ENCODE measurements around the gene LRRC55.

Gene LRRC55

DNA sequence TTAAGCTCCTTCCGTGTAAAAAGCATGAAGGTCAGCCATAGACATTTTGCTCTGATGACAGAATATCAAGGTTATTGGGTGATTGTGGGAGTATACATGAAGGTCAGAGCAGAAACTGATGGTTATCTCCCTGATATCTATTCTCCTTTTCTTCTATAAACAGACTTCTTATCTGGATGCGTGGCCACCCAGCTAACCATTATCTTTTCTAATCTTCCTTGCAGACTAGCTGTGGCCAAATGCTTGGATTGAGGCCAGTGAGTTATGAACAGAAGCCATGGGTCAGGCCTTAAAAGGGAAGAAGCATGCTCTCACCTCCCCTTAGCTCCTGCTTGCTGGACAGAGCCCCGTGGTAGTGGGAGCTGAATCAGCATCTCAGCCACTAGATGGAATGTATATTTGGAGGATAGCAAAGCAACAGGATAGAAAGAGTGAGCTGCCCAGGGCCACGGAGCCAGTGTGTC is 31.3 kb upstream of the LRRC55 start:
- Histone ChIP-seq H3K36me3 (ENCODE audit: control insufficient read depth, insufficient read depth, low read length) (no peaks in the 10 kb centered on the region), H3K27me3 (ENCODE audit: control insufficient read depth, insufficient read depth, low read length) (no peaks in the 10 kb centered on the region), H3K9me3 (ENCODE audit: control insufficient read depth, insufficient read depth, low read length) (no peaks in the 10 kb centered on the region), H3K27ac (ENCODE audit: low read length) (no peak overlapping the region), H3K4me1 (ENCODE audit: control insufficient read depth, insufficient read depth, low read length) (no peaks in the 10 kb centered on the region), H3K4me3 (ENCODE audit: low read length) (no peak overlapping the region)
- no CpG with 5 or more reads among the region's 4 CpGs for whole genome bisulfite sequencing (ENCODE audit: insufficient coverage, insufficient read length)
- no peak for DNase-seq (ENCODE audit: low read depth, low spot score)

DNA sequence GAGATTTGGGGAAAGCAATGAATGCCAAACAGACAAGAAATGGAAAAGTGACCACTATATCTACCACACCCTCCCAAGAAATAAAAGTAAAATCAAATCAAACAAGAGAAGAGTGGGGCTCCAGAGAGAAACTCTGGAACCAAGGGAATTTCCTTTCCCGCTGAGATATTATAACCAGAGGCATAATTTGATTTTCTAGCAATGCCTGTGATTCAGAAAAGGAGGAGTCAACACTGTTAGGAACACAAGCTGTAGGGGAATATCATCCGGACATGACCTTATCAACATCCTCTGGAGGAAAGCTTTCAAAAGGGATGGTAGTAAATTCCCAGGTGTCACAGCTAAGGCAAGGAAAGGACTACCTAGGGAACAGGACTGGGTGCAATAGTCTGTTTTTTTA is 29.6 kb upstream of the LRRC55 start:
- Histone ChIP-seq H3K36me3 (ENCODE audit: control insufficient read depth, insufficient read depth, low read length) (no peaks in the 10 kb centered on the region), H3K4me3 (ENCODE audit: low read length) (no peak overlapping the region), H3K9me3 (ENCODE audit: control insufficient read depth, insufficient read depth, low read length) (no peaks in the 10 kb centered on the region), H3K4me1 (ENCODE audit: control insufficient read depth, insufficient read depth, low read length) (peaks cover 5% of the 10 kb centered on the region; the same call in 1 of the 2 replicates), H3K27ac (ENCODE audit: low read length) (no peak overlapping the region), H3K27me3 (ENCODE audit: control insufficient read depth, insufficient read depth, low read length) (no peaks in the 10 kb centered on the region)
- no peak for DNase-seq (ENCODE audit: low read depth, low spot score)
- no CpG with 5 or more reads among the region's 2 CpGs for WGBS (ENCODE audit: insufficient coverage, insufficient read length)

DNA sequence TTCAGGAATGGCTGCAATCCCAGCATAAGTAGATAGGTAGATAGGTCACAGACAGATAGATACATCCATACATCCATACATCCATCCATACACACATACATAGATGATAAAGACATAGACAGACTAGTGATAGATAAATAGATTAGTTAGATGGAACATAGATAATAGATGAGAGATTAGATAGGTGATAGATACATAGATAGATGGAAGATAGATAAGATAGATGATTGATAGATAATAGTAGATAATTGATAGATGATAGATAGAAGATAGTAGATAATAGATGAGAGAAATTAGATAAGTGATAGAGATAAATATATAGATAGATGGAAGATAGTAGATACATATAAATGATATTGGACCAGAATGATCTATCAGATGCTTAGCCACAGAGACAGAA is 28.3 kb upstream of the LRRC55 start:
- no peak for DNase-seq (ENCODE audit: low read depth, low spot score)
- Histone ChIP-seq H3K4me3 (ENCODE audit: low read length) (no peak overlapping the region), H3K36me3 (ENCODE audit: control insufficient read depth, insufficient read depth, low read length) (no peaks in the 10 kb centered on the region)

DNA sequence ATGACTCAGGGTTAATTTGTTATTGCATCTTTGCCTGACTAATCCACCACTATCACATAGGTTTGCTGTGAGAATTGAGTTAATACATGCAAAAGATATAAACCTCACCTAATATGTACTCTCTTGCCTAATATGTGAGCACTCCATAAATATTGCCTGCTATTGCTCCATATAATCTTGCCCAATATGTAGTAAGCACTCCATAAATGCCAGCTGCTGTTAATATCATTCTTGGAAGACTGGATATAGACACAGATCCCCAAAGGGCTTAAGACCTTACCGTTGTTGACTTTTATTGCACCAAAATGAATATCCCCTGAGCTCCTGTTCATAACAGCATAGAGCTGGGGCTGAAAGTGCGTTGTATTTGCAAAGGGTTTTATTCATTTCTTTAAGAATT is 27.0 kb upstream of the LRRC55 start:
- H3K4me1 ChIP-seq (ENCODE audit: control insufficient read depth, insufficient read depth, low read length): peaks cover 5% of the 10 kb centered on the region; the same call in 1 of the 2 replicates
- H3K36me3 ChIP-seq (ENCODE audit: control insufficient read depth, insufficient read depth, low read length): no peaks in the 10 kb centered on the region
- H3K27ac ChIP-seq (ENCODE audit: low read length): no peak overlapping the region
- no CpG with 5 or more reads among the region's 2 CpGs for WGBS (ENCODE audit: insufficient coverage, insufficient read length)
- no peak for DNase-seq (ENCODE audit: low read depth, low spot score)
- H3K9me3 ChIP-seq (ENCODE audit: control insufficient read depth, insufficient read depth, low read length): no peaks in the 10 kb centered on the region
- H3K4me3 ChIP-seq (ENCODE audit: low read length): no peak overlapping the region
- no peaks in the 10 kb centered on the region for H3K27me3 ChIP-seq (ENCODE audit: control insufficient read depth, insufficient read depth, low read length)

More for the DNA sequence above, 28.3 kb upstream of the LRRC55 start:
- Histone ChIP-seq H3K9me3 (ENCODE audit: control insufficient read depth, insufficient read depth, low read length) (no peaks in the 10 kb centered on the region), H3K27me3 (ENCODE audit: control insufficient read depth, insufficient read depth, low read length) (no peaks in the 10 kb centered on the region), H3K4me1 (ENCODE audit: control insufficient read depth, insufficient read depth, low read length) (peaks cover 5% of the 10 kb centered on the region; the same call in 1 of the 2 replicates), H3K27ac (ENCODE audit: low read length) (no peak overlapping the region)

DNA sequence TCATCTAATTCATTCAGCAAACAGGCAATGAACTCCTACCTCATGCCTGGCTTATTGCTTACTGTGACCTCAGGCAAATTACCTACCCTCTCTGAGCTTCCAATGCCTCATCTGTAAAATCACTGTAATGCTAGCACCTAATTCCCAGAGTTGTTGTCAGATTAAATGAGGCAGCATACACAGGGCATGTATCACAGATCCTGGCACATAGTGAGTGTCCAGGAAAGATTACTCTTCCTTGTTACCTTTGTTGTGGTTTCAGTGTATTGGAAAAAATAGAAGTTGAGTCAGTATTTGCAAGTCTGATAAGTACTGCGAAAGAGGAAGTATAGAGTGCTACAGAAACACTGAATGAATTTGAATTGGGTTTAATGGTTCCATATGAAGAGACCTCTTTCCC is 26.4 kb upstream of the LRRC55 start:
- H3K27ac ChIP-seq (ENCODE audit: low read length): no peak overlapping the region
- whole genome bisulfite sequencing (ENCODE audit: insufficient coverage, insufficient read length): 100% methylated on average over 1 of the region's 1 CpG
- DNase-seq (ENCODE audit: low read depth, low spot score): no peak
- peaks cover 5% of the 10 kb centered on the region; the same call in 1 of the 2 replicates for H3K4me1 ChIP-seq (ENCODE audit: control insufficient read depth, insufficient read depth, low read length)
- H3K4me3 ChIP-seq (ENCODE audit: low read length): no peak overlapping the region
- no peaks in the 10 kb centered on the region for H3K9me3 ChIP-seq (ENCODE audit: control insufficient read depth, insufficient read depth, low read length)
- H3K27me3 ChIP-seq (ENCODE audit: control insufficient read depth, insufficient read depth, low read length): no peaks in the 10 kb centered on the region
- H3K36me3 ChIP-seq (ENCODE audit: control insufficient read depth, insufficient read depth, low read length): no peaks in the 10 kb centered on the region

DNA sequence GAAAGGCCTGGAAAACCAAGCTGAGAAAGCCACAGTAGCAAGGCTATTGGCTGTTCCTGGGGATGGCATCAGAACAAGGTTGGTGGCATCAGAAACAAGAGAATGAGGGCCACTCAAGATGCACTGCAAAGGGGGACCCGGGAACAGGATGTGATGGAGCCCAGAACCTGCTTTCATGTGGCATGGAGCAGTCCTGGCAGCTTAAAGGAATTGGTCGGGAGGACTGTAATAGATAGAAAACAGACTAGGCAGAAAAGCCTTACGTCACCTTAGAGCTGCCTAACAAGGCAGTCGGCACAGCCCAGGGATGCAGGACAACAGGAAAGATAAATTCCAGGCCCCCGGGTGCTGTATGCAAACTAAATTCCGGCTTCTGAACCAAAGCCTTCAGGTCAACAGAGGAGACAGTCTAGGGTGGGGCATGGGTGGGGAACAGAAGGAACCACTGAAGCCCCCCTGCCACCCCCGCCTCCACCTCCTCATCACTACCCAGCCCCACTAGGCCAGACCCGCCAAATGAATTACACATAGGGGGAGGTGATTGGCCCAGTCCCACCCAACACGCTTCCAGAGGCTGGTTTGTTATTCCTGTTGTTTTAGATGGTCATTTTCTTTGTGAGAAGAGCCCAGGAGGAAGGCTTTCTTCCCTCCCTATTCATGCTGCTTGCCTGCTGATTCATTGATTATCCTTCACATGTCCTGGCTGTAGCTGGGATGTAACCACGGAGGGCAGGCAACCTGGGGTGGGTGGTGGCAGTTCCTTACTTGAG is 25.7 kb upstream of the LRRC55 start:
- Histone ChIP-seq H3K27ac (ENCODE audit: low read length) (no peak overlapping the region), H3K4me3 (ENCODE audit: low read length) (no peak overlapping the region), H3K9me3 (ENCODE audit: control insufficient read depth, insufficient read depth, low read length) (no peaks in the 10 kb centered on the region), H3K36me3 (ENCODE audit: control insufficient read depth, insufficient read depth, low read length) (no peaks in the 10 kb centered on the region), H3K4me1 (ENCODE audit: control insufficient read depth, insufficient read depth, low read length) (peaks cover 5% of the 10 kb centered on the region; the same call in 1 of the 2 replicates), H3K27me3 (ENCODE audit: control insufficient read depth, insufficient read depth, low read length) (no peaks in the 10 kb centered on the region)
- DNase-seq (ENCODE audit: low read depth, low spot score): no peak
- WGBS (ENCODE audit: insufficient coverage, insufficient read length): no CpG with 5 or more reads among the region's 10 CpGs

DNA sequence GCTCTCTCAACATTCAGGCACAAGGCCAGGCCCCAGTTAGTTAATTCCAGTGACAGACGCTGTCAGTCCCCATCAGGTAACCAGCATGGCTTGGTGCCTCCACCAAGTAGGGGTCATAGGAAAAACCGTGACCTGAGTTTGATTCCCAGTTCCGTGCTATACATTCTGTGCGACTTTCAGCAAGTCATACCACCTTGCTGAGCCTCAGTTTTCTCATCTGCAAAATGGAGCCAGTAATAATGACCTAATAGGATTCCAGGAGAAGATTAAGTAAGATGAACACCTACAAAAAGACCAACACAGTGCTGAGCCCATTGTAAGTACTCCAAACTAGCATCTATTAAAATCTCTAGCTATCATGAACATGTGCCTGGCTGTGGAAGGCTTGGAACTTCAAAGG is 24.8 kb upstream of the LRRC55 start:
- DNase-seq (ENCODE audit: low read depth, low spot score): no peak
- Histone ChIP-seq H3K9me3 (ENCODE audit: control insufficient read depth, insufficient read depth, low read length) (no peaks in the 10 kb centered on the region), H3K4me1 (ENCODE audit: control insufficient read depth, insufficient read depth, low read length) (peaks cover 5% of the 10 kb centered on the region; the same call in 1 of the 2 replicates), H3K4me3 (ENCODE audit: low read length) (no peak overlapping the region), H3K27ac (ENCODE audit: low read length) (no peak overlapping the region), H3K36me3 (ENCODE audit: control insufficient read depth, insufficient read depth, low read length) (no peaks in the 10 kb centered on the region), H3K27me3 (ENCODE audit: control insufficient read depth, insufficient read depth, low read length) (no peaks in the 10 kb centered on the region)
- WGBS (ENCODE audit: insufficient coverage, insufficient read length): no CpG with 5 or more reads among the region's 4 CpGs

DNA sequence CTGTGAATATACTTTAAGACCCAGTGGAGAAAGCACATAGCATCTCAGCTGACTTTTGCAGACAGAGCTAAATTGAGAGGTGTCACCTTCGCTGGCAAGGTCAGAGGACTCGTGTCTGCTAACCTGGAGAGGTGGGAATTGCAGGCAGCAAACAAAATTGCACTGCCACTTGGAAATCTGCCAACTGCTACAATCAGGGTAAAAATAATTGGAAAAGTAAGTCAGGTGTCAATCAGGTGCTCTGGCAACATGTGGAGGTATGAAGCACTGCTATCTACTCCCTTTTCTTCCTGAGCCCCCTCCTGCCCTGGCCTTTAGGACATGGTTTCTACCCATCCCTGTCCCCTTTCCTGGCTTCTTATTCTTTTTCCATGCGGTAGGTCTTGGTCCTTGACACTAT is 24.1 kb upstream of the LRRC55 start:
- Histone ChIP-seq H3K27ac (ENCODE audit: low read length) (no peak overlapping the region), H3K27me3 (ENCODE audit: control insufficient read depth, insufficient read depth, low read length) (no peaks in the 10 kb centered on the region), H3K9me3 (ENCODE audit: control insufficient read depth, insufficient read depth, low read length) (no peaks in the 10 kb centered on the region), H3K4me3 (ENCODE audit: low read length) (no peak overlapping the region), H3K36me3 (ENCODE audit: control insufficient read depth, insufficient read depth, low read length) (no peaks in the 10 kb centered on the region), H3K4me1 (ENCODE audit: control insufficient read depth, insufficient read depth, low read length) (peaks cover 5% of the 10 kb centered on the region; the same call in 1 of the 2 replicates)
- no CpG with 5 or more reads among the region's 3 CpGs for WGBS (ENCODE audit: insufficient coverage, insufficient read length)
- no peak for DNase-seq (ENCODE audit: low read depth, low spot score)

DNA sequence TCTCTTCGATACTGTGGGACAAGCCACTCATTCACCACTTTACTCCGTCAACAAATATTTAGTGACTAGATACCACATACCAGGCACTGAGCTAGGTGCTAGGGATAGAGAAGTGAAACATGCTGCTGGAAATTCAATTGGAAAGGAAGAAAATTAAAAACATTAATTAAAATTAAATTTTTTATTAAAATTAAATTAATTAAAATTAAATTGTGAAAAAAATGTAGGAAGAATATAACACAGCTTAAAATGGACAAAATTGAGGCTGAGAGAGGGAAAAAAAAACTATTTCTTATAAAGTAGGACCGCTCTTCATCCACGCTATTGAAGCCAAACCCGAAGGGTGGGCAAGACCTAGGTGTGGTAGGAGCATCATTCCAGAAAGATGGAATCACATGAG is 23.6 kb upstream of the LRRC55 start:
- H3K36me3 ChIP-seq (ENCODE audit: control insufficient read depth, insufficient read depth, low read length): no peaks in the 10 kb centered on the region
- H3K4me1 ChIP-seq (ENCODE audit: control insufficient read depth, insufficient read depth, low read length): peaks cover 5% of the 10 kb centered on the region; the same call in 1 of the 2 replicates
- WGBS (ENCODE audit: insufficient coverage, insufficient read length): no CpG with 5 or more reads among the region's 5 CpGs
- DNase-seq (ENCODE audit: low read depth, low spot score): no peak
- H3K27ac ChIP-seq (ENCODE audit: low read length): no peak overlapping the region
- no peaks in the 10 kb centered on the region for H3K9me3 ChIP-seq (ENCODE audit: control insufficient read depth, insufficient read depth, low read length)
- H3K4me3 ChIP-seq (ENCODE audit: low read length): no peak overlapping the region
- no peaks in the 10 kb centered on the region for H3K27me3 ChIP-seq (ENCODE audit: control insufficient read depth, insufficient read depth, low read length)

DNA sequence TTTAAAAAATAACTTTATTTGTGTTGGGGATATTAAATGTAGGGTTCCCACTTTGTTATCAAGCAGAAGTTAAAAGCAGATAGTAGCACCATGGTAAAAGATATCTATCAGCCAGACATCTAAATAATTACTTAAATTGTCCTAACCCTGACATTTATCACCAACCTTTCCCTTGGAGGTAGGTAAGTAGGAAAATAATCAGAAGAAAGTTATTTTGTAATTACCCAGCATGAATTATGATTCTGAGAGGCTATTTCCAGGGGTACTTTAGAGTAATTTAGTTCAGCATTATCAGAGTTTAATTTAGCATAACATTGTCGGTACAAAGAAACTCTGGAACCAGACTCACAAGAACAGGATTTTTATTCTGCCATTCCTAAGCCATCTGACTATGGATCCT is 23.2 kb upstream of the LRRC55 start:
- DNase-seq (ENCODE audit: low read depth, low spot score): no peak
- no CpG with 5 or more reads among the region's 1 CpG for WGBS (ENCODE audit: insufficient coverage, insufficient read length)
- H3K27me3 ChIP-seq (ENCODE audit: control insufficient read depth, insufficient read depth, low read length): no peaks in the 10 kb centered on the region

DNA sequence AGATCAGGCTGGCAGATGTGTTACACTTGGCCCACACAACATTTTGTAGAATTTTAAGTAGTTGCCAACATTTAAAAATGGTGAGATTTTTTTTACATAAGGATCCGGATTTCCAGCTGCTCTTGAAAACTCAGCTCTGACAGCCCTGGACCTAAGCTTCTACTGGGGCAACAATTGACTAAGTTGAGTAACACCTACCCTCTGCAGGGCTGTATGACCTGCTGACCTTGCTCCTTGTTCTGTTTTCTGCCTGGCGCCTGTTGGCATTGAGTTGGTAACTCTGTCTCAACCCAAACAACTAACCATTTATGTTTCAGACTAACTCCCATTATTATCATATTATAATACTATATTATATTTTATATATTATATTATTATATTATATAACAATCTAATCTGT is 21.1 kb upstream of the LRRC55 start:
- H3K36me3 ChIP-seq (ENCODE audit: control insufficient read depth, insufficient read depth, low read length): no peaks in the 10 kb centered on the region
- no peak for DNase-seq (ENCODE audit: low read depth, low spot score)
- no CpG with 5 or more reads among the region's 2 CpGs for WGBS (ENCODE audit: insufficient coverage, insufficient read length)
- H3K27me3 ChIP-seq (ENCODE audit: control insufficient read depth, insufficient read depth, low read length): no peaks in the 10 kb centered on the region
- no peaks in the 10 kb centered on the region for H3K9me3 ChIP-seq (ENCODE audit: control insufficient read depth, insufficient read depth, low read length)
- H3K4me3 ChIP-seq (ENCODE audit: low read length): no peak overlapping the region
- no peak overlapping the region for H3K27ac ChIP-seq (ENCODE audit: low read length)
- peaks cover 5% of the 10 kb centered on the region; the same call in 1 of the 2 replicates for H3K4me1 ChIP-seq (ENCODE audit: control insufficient read depth, insufficient read depth, low read length)

More for the DNA sequence above, 23.2 kb upstream of the LRRC55 start:
- Histone ChIP-seq H3K36me3 (ENCODE audit: control insufficient read depth, insufficient read depth, low read length) (no peaks in the 10 kb centered on the region), H3K27ac (ENCODE audit: low read length) (no peak overlapping the region), H3K4me1 (ENCODE audit: control insufficient read depth, insufficient read depth, low read length) (peaks cover 5% of the 10 kb centered on the region; the same call in 1 of the 2 replicates), H3K4me3 (ENCODE audit: low read length) (no peak overlapping the region), H3K9me3 (ENCODE audit: control insufficient read depth, insufficient read depth, low read length) (no peaks in the 10 kb centered on the region)

Measured in iPS DF 6.9 (cell line).